ENCODE measurements around the gene SLU7. TPM values are rescaled to one million over a fixed set of nuclear protein-coding genes. Genes with fewer than 3 reads are reported as not detected.

The SLU7 gene
- total RNA-seq, result 24.6 and 30.7 TPM in 2 replicates

DNA sequence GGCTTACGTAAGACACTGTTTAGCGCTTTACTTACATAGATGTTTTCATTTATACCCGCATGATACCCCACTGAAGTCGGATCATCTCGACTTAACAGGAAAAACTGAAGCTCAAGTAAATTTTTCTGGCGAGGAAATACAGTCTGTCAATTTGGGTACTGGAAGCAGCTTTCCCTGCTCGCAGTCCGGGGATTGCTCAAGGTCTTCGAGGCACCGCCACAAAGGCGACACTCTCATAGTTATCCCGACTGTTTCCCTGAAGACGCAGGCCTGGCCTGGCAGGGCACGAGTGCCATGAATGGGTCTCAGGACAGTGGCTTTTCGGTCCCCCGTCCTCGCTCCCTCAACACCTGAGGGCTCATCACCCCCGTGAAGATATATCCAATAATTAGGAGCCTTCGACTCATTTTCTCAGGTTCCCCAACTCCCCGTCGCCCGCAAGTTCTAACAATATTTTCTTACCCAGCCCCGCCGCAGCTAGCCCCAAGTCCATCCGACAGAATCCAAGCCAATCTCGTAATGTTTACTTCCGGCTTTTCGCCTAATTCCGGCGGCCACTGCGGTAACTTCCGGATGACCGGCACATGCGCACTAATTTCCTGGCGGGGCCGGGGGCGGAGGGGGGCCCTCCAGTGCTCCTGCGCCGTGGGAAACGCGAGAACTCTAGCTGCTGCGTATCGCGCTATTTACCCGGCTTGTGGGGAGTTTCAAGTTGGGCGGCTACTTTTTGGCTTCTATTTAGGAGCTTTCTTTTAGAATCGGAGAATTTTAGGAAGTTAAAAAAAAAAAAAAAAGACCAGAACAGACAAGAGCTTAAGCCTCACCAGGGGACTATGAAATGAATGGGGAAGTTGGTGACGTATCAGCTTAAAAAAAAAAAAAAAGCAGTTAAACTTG lies at the start of gene SLU7:
Gene SLU7, minus strand, starts transcription at position 521 of the 897 bp plus-strand sequence. CDS start 3,787 bp downstream, outside the sequence.

DNA sequence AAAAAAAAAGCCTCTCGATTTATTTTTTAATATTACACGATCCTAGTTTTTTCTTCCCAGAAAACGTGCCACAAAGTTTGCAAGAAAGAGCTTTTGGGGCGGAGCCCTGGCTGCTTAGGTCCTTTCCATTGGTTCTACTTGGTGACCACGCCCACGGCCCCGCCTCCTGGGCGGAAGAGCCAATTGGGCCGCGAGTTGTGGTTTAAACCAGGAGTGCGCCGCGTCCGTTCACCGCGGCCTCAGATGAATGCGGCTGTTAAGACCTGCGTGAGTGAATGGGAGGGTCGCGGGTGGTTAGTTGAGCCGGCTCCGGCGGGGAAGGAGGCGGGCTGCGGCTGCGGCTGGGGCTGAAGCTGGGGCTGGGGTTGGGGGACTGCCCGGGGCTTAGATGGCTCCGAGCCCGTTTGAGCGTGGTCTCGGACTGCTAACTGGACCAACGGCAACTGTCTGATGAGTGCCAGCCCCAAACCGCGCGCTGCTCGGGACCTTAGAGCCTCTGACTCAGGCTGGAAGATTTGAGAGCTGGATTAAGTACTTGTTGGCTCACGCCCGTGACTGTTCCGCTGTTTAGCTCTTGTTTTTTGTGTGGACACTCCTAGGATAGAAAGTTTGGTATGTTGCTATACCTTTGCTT lies 2.9 kb upstream of the SLU7 start, which contains the start of gene PTTG1:
Gene PTTG1, plus strand, starts transcription at position 231 of the 634 bp plus-strand sequence. CDS start 458 bp downstream, outside the sequence.

DNA sequence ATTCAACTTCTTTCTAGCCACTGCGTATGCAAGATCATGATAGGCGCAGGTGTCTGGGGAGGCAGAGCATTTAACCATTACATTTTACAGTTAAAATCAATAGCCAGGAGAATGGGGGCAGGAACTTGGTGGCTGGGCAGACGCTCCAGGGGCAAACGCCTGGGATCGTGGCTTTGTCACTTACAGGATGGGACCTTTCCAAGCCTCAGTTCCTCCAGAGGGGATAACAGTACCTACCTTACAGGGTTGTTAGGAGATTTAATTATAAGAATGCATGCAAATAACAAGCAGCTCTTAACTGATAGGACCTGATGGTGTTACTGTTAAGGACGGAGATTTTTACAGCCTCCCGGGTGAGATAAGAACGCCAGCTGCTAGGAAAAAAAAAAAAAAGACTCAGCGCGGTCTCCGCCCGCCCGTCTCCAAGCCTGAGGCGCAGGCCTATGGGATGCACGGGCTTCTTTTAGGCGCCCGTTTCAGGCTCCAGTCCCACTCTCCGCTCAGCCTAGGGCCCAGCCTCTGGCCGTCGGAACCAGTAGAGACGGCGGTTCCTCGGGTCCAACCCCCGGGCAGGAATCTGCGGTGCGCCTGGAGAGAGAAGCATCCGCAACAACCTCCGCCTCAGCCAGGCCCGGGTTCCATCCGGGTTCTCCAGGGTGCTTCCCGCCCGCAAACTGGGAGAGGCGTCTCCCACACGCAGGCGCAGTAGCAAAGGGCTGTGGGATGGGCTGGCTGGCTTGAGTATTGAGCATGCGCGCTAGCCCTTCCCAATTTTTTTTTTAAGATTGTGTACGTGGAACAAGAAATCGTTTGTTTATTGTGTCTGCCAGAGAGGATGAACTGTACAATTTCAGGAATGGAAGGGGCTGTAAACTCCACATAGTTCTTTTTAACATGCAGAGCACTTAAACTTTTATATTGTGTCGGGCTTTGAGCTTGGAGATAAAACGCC lies 19.2 kb downstream of the SLU7 start, which contains the start of gene FAM200C:
Gene FAM200C, minus strand, starts transcription at position 653 of the 952 bp plus-strand sequence. CDS start 4,564 bp downstream, outside the sequence.

DNA sequence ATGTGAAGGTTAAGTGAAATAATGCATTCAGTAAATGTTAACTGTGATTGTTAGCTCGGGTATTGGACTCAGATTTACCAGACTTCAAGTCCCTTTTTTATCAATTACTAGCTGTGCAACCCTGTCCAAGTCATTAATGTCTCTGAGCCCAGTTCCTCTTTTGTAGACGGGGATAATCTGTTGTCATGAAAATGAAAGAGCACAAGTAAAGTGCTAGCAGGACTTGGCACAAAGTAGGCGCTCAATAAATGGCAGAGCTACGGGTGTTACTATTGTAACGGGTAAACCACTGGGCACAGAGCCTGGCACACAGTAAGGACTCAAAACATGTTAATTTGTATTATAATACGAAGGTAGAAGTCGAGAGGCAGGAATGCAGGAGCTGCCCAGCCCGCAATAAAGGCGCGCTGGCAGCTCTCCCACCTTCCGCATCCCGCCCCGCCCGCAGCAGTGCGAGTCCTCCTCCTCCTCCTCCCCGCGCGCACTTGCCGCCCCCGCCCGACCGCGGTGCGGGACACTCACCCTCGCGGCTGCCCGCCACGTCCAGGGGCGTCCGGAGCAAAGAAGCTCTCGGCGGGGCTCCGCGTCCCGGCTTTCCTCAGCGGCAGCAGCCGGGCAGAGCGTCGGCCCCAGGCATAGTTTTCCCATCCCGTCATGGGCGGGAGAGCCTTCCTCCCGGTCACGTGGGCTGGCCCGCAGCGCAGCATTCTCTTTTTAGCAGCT lies 48.7 kb downstream of the SLU7 start, which contains the start of gene C1QTNF2:
Gene C1QTNF2, minus strand, starts transcription at position 637 of the 723 bp plus-strand sequence. CDS start 15,615 bp downstream, outside the sequence.

Other genes with a start within 250 kb of the SLU7 start
- 0.31 TPM in 1 of 2 replicates, not detected in the other for gene FABP6, start 189.6 kb downstream of the SLU7 start, total RNA-seq
- gene CCNJL, start 106.5 kb downstream of the SLU7 start, total RNA-seq, result 2.4 and 4.8 TPM in 2 replicates
- gene C1QTNF2, start 48.5 kb downstream of the SLU7 start, total RNA-seq, result not detected in 2 replicates
- 0.86 and 1.6 TPM in 2 replicates for gene FAM200C, start 19.0 kb downstream of the SLU7 start, total RNA-seq
- gene PTTG1, start 2.8 kb upstream of the SLU7 start, total RNA-seq, result 205 and 450 TPM in 2 replicates

Data from hair follicular keratinocyte (primary cell).